K562 (cell line): ENCODE data around the gene B4GALT7. TPM values are rescaled to one million over a fixed set of nuclear protein-coding genes. Genes with fewer than 3 reads are reported as not detected.
A peak's percentile ranks its signal among the peaks of the same experiment; 100 is the strongest.

Experiments
- ERF ChIP-seq: fragments of 450-650 bp; formaldehyde crosslinking; IDR thresholded peaks from 2 replicates; pipeline ENCODE4 v1.4.0; 2020; ENCODE audit warnings: mild to moderate bottlenecking, mixed read lengths
- FOXA1 ChIP-seq: fragments of 450-650 bp; IDR thresholded peaks from 2 replicates; pipeline ENCODE4 v1.6.1; 2016; ENCODE audit warnings: mild to moderate bottlenecking, borderline replicate concordance
- FOXK2 ChIP-seq, 2 experiments: fragments of 450-650 bp; IDR thresholded peaks in 1 of 2; conservative IDR thresholded peaks in 1 of 2; 2 replicates each; pipeline ENCODE4 v1.6.1; 2016; ENCODE audit warnings: low read depth in 2 of 2, mild to moderate bottlenecking in 1 of 2
- HES1 ChIP-seq: fragments of 450-650 bp; IDR thresholded peaks from 2 replicates; pipeline ENCODE4 v1.6.1; 2016; ENCODE audit warnings: low read depth, mild to moderate bottlenecking, moderate library complexity
- KAT8 ChIP-seq: fragments of 450-650 bp; IDR thresholded peaks from 2 replicates; pipeline ENCODE4 v1.6.1; 2016; ENCODE audit warnings: low read depth, mild to moderate bottlenecking
- MEIS2 ChIP-seq: fragments of 450-650 bp; IDR thresholded peaks from 2 replicates; pipeline ENCODE4 v1.6.1; 2014; ENCODE audit warnings: mild to moderate bottlenecking; ENCODE audit not compliant: partially characterized antibody
- MTA1 ChIP-seq: fragments of 450-650 bp; IDR thresholded peaks from 2 replicates; pipeline ENCODE4 v1.6.1; 2017; ENCODE audit warnings: borderline replicate concordance
- MYBL2 ChIP-seq, 2 experiments: fragments of 450-650 bp in 1 of 2; sonication (generic) in 1 of 2; formaldehyde crosslinking in 1 of 2; IDR thresholded peaks; 2 replicates each; pipeline versions ENCODE4 v1.6.1 to v1.8.1; 2017 to 2022; ENCODE audit warnings: borderline replicate concordance in 1 of 2, inconsistent platforms in 1 of 2, low read depth in 1 of 2, mild to moderate bottlenecking in 1 of 2, missing genetic modification reagents in 1 of 2, moderate library complexity in 1 of 2
- PBX2 ChIP-seq, 2 experiments: IDR thresholded peaks in 1 of 2; conservative IDR thresholded peaks in 1 of 2; 2 replicates each; pipeline ENCODE4 v1.6.1; 2016; ENCODE audit warnings: low read depth in 2 of 2, mild to moderate bottlenecking in 1 of 2, missing compliant biosample characterization in 1 of 2, missing genetic modification characterization in 1 of 2, moderate library complexity in 1 of 2
- PTRF ChIP-seq: fragments of 450-650 bp; IDR thresholded peaks from 2 replicates; pipeline ENCODE4 v1.6.1; 2016; ENCODE audit warnings: mild to moderate bottlenecking, missing genetic modification characterization, missing compliant biosample characterization
- RAD51 ChIP-seq: fragments of 450-650 bp; IDR thresholded peaks from 2 replicates; pipeline ENCODE4 v1.7.1; 2016; ENCODE audit warnings: low read depth, mild to moderate bottlenecking, borderline replicate concordance
- SIRT6 ChIP-seq: IDR thresholded peaks from one replicate; pipeline ENCODE4 v1.6.1; 2012; ENCODE audit warnings: low read depth, mild to moderate bottlenecking, control low read depth, inconsistent platforms, low read length, moderate library complexity
- TCF7 ChIP-seq: sonication (generic); IDR thresholded peaks from 2 replicates; pipeline ENCODE4 v1.6.1; 2016; ENCODE audit warnings: antibody characterized with exemption, borderline replicate concordance
- USF1 ChIP-seq: sonication (generic); formaldehyde crosslinking; IDR thresholded peaks from 2 replicates; pipeline ENCODE4 v1.9.0; 2022; ENCODE audit warnings: mild to moderate bottlenecking, missing genetic modification reagents
- VEZF1 ChIP-seq: fragments of 200-800 bp; sonication (Bioruptor generic); IDR thresholded peaks from 2 replicates; pipeline ENCODE4 v1.6.1; 2017; ENCODE audit warnings: missing genetic modification characterization, missing compliant biosample characterization
- polyA plus RNA-seq, 8 experiments: library from polyadenylated mRNA; depleted of rRNA in 4 of 8; stranded (reverse) in 5 of 8; unstranded in 3 of 8; fragments of >200 nt; fragmentation: Nextera tagmentation in 2 of 8; fragmentation: Illumina TruSeq in 1 of 8; extraction: Ambion mirVana in 2 of 8; extraction: Trizol in 1 of 8; gene quantifications; 2 replicates each; pipeline versions ENCODE4 v1.2.1 to v1.2.3, GENCODE V29; 2011 to 2014; ENCODE audit warnings: inconsistent platforms in 1 of 8, missing spikeins in 1 of 8
- total RNA-seq, 7 experiments: library from RNA; depleted of rRNA in 6 of 7; stranded (reverse); fragments of >200 nt in 6 of 7; fragmentation: Illumina TruSeq in 2 of 7; extraction: Trizol in 2 of 7; gene quantifications; 2 replicates each; pipeline versions ENCODE4 v1.2.1 to v1.2.3, GENCODE V29; 2011 to 2021; ENCODE audit warnings: low replicate concordance in 1 of 7

B4GALT7 gene
- total and polyA plus RNA-seq, 9 of the 15 experiments (the other 6 are each of a cell fraction or from before 2014, with no cell fraction given), result 0.34 to 17.7 (median 9.1) TPM

GRCh38 chr5:177588413-177588909, 11.5 kb upstream of the B4GALT7 start (continued):
- TF ChIP-seq HES1 (peak; percentile 60; the same call in 1 of the 2 replicates), KAT8 (no peak), FOXA1 (no peak; the same call in 1 of the 2 replicates), MTA1 (no peak), MYBL2 (IDR thresholded peaks at IDR 0.05; ENCODE audit: low read depth) (no peak), MYBL2 (CRISPR knock-in tag; IDR thresholded peaks at IDR 0.05; ENCODE audit: borderline replicate concordance) (no peak), PBX2 (CRISPR knock-in tag; IDR thresholded peaks at IDR 0.05; ENCODE audit: low read depth) (no peak), PBX2 (tag; conservative IDR thresholded peaks at IDR 0.05; ENCODE audit: low read depth) (peak; percentile 79), RAD51 (no peak), SIRT6 (no peak), VEZF1 (CRISPR knock-in tag) (no peak), USF1 (no peak), TCF7 (no peak), PTRF (tag) (no peak), FOXK2 (conservative IDR thresholded peaks at IDR 0.05 in 1 of 2, IDR thresholded peaks at IDR 0.05 in 1 of 2; ENCODE audit: low read depth in 2 of 2) (no peak; a peak in 1 of 4 replicates), ERF (CRISPR knock-in tag) (no peak), MEIS2 (peak; percentile 85)
